Fibroblast of skin of back (primary cell): Measurements from ENCODE around the gene ABHD12B.
A peak's percentile ranks its signal among the peaks of the same experiment; 100 is the strongest.
"Not testable (repeated sequence)": the region's sequence is repeated elsewhere in the genome, so short reads cannot be mapped to it uniquely, and the experiment has no call there.

ENCODE experiments used
- DNase-seq: peaks from one replicate; pipeline ENCODE4 v3.0.0-alpha.2; 2013

ABHD12B gene

DNA sequence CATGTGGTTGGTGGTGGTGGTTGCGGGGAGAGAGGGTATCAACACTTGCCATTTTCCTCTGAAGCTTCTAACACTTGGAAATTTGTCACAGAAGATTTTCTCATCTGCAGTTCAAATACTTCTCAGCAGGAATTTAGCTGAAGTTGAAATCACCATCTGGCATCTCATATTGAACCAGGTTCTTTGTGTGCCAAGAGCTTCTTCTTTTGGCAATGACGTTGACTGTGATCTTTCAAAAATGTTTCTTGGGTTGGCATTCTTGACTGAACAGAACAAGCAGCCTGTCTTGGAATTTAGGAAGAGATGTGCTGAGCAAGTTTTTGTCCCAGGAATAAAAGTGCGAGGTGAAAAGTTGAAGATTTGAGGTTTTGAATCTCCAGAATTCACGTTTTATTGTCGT lies 32.2 kb upstream of the ABHD12B start:
- no peak for DNase-seq

DNA sequence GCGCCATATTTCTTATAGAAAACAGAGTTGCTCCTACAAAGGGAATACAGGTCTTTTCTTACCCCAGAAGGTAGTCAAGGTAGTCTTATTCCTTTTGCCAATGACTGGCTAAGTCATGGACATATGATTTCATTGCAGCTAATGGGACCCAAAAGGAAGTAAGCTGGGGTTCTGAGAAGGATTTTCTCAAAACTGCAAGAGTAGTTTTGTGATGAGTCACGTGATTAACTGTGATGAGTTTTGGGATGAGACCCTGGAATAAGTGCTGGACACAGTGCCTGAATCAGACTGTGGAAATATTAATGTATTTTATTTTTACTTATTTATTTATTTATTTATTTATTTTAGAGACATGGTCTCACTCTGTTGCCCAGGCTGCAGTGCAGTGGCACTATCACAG lies 27.5 kb upstream of the ABHD12B start:
- peak; percentile 58 for DNase-seq

DNA sequence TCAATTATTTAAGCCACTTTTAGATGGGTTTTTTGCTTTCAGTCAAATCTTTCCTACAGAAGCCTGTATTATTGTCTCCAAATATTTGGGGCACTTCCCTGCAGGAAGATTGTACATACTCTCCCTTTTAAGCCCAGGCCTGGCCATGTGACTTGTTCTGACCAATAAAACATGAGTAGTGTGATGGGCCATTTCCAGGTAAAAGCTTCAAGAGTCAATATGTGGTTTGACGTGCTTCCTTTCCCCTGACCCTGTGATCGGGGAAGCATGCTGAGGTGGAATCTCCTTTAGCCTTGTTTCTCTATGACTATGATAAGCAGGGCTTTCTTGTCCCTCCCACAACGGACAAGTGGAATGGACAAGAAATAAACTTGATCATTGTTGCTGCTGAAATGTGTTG lies 26.7 kb upstream of the ABHD12B start:
- DNase-seq: no peak

DNA sequence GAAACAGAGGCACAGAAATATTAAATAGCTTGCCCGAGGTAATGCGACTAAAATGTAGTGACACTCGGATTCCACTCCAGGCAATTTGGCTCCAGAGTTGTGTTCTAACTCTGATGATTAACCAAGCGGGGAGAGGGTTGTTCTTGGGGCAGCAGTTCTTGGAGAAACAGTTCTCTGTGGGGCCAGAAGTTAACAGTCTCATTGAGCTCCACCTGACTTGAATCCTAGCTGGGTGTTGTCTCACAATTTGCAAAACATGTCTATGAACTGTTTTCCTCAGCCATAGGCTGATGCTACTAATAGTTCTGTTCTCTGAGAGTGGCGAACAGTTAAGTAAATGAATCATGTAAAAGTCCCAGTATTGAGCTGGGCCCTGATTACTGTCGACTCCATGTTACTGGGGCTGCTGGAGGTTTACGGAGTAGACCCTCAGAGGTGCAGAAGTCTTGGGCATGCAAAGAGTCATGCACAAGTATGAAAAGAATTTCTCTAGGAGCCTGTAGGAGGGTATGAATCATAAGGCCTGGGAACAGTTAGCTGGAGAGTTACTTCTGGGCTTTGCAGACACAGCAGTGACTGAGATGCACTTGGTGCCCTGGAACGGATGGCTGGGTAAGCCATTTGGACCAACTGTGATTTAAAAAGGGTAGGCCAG lies 25.5 kb upstream of the ABHD12B start:
- peak; percentile 96 for DNase-seq

DNA sequence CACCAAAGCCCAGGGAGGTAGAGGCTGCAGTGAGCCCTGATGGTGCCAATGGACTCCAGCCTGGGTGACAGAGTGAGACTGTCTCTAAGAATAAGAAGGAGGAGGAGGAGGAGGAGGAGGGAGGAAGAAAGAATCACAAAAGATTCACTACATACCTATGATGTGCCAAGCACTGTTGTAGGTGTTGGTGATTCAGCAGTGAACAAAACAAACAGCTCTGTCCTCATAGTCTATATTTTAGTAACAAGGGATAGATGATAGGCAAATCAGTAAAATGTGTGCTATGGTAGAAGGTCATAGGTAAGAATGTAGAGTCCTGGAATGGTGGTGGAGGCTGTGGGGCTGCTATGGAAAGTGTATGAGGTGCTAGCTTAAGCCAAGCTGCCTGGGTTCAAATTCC lies 18.0 kb upstream of the ABHD12B start:
- no peak for DNase-seq

DNA sequence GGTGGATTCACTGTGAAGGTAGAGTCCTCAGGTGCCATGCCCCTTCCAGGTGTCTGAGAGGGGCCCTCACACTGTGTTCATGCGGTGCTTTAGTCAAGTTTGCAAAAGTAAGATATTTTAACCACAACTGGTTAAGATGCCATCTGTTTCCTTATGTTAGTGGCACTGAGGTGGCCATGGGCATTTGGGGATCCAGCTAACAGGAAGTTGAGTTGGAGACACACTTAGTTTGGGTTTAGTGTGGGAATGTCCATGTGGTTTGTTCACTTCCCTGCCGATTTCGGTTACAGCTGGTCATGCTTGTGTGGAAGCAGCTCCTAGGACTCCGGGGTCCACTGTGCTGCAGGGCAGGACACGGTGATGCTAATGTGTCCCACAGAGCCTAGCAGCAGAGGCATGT lies 17.3 kb upstream of the ABHD12B start:
- DNase-seq: no peak

DNA sequence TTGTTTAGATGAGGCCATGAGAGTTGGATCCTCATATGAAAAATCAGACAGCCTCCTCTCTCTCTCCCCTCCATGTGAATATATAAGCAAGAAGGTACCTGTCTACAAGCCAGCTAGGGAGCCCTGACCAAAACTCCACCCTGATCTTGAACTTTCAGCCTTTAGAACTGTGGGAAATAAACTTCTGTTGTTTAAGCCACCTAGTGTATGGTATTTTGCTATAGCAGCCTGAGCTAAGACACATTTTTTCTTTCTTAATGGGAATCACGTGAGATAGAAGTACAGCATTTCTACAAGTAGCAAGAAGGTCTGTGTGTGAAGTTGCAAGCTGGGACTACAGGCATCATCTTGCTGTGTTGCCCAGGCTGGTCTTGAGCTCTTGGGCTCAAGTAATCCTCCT lies 16.3 kb upstream of the ABHD12B start:
- DNase-seq: peak; percentile 35

DNA sequence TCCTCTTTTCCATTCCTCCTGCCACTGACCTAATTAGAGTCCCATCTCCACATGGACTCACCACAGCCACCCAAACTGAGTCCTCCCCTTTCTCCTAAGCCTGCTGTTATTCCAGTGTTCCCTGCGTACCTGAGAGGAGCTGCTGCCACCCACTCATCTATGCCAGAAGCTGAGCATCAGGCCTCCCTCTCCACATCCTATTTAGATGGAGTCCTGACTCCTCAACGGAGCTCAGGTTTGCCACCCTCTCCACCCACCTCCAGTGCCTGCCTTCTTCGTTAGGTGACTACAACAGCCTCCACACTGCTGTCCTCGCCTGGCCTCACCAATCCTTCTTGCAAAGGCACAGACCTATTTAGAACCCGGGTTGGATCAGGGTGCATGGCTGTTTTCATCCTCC lies 15.2 kb upstream of the ABHD12B start:
- DNase-seq: no peak

DNA sequence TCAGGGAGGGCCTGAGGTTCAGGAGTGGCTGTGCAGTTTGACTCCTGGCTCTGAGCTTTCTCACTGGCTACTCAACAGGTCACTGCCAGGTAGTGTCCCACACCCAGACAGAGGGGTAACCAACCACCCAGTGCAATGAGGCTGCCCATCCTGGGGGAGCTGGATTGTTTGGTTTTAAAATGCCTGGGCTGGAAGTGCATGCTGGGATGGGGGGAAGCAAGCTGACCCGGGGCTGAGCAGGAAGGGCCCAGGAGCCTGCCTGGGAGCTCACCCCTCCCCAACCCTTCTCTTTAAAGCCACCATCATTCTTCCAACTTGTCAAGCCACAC lies 12.6 kb upstream of the ABHD12B start:
- no peak for DNase-seq

DNA sequence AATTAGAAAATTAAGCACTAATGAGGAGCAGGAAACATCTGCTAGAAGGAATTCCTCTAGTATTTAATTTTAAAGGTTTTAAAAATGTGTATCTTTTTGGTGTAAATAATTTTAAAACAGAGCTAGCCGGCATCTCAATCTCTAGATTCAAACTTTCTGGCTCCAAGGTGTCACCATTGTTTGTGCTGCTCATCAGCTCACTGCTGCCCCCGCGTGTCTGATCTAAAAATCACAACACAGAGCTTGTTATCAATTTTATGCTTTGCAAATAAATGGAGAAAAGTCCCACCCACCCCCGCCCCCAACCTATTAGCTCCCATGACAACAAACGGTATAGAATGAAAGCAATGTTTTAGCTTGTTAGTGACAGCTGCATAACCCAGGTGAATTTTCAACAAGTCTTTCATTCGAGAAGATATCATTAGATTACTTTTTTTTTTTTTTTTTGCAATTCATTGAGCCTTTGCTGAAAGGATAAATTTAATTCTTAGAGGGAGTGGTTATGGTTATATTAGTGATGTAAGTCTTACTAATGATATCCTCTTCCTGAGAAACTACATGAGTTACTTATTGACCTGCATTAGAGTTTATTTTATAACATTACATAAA lies 11.3 kb upstream of the ABHD12B start:
- DNase-seq: peak; percentile 79

DNA sequence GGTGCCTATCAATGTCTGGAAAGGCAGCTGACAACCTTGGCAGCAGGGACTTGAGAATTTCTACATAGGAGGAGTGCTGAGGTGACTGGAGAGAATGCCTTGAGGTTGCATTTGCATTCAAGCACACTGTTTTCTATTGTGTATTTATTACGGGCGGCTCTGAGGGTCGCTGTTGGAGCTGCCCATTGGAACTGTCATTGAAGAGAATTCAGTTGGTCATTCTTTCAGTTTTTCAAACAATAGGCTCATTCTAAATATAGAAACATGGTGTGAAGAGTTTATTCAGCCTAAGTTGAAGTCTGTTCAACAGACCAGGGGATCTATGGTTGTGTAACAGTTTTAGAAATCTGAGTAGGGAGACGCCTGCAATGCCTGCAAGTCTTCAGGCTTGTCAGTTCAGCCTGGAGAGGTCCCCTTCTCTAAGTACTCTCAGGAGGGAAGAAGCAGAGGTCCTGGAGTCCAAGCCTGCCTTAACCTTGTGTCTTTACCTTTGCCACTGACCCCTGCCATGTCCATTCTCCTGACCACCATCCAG lies 9.8 kb upstream of the ABHD12B start:
- DNase-seq: no peak

DNA sequence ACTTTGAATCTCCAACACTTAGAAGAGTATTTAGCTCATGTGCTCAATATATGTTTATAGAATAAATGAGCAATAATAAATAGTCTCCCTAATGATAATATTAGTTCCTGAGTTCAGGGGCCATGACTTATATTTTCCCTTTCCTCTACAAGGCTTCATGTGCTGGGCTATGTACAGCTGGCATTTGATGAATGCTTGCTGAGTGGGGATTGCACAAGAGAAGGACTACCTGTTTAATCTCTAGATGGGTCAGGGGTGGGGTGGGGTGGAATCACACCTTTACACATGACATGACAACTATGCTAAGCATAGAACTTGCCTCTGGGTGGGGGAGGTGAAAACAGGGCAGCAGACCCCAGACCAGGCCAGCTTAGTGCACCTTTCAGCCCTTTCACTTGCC lies 7.6 kb upstream of the ABHD12B start:
- no peak for DNase-seq

DNA sequence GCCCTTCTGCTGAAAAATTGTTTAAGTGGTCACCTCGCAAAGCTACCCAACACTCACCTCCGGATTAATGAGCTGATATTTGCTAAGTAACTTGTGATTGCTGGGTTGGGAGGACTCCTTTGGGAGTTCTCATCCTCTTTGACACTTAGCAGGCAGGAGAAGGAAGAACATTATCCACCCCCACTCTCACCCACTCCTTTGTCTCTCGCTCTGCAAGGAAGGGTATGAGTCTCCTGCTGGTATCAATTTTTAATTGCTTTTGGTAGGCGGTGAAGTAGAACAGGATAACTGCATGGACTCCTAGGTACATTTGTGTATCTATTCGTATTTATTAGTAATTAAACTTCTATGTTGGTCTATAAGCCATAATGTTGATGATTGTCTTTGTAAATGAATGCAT lies 6.9 kb upstream of the ABHD12B start:
- no peak for DNase-seq

DNA sequence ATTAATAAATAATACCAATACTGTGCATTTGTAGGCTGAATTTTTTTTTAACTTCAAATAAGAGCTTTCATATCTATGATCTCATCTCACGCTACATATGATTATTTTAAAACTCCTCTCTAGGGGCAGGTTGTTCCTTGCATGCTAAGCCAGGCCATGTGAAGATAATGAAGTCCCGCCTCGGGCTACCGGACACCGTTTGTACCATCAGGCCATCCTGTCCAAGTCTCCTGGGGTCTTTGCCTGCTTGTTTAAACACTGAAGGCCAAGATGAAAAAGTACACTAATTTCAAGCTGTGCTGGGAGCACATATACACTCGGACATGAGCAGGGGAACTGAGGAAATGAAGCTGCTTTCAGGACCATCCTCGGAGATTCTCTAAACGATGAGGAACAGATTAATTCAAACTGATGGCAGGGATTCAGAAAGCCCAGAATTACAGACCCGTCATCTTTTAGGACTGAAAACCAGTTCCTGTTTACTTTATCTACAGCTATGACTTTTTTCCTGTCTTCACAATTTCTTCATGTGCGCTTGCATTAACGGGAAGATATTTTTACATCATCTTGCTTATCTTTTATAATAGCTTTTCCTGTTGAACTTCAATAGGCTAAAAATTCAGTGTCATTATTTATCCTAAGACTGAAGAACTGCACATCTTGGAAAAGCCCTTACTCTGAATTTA lies 6.3 kb upstream of the ABHD12B start:
- peak; percentile 29 for DNase-seq

DNA sequence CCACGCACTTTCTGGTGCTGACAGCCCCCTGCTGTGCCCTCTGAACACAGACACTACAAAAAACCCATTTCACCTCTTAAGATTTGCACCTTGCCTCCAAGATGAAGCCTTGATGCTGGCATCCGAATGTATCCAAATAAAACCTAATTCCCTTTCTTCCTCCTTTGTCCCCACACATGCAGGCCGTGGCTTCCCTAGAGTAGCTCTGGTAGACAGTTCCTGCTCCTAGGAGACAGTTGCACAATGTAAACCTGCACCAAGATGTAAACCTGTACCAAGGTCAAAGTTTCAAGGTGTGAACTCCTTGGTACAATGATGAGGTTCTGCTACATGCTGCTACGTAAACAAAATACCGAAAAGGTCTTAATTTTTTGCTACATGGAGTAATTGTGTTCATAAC lies 625 bp upstream of the ABHD12B start:
- DNase-seq: no peak

DNA sequence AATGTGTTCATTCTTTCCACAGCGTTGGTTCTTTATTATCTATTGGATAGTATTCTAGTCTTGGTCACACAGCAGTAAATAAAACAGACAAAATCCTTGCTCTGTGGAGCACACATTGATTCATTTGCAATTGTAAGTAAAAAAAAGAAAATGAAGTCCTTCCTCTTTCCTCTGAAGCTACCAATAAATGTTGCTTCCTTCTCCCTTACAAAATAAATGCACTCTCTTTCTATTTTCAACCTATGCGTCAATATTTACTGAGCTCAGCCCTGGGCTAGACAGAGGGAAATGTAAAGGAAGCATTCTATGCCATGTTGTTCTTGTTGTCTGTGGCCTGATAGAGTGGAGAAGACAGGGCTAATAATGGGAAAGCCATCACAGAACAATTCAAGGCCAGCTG lies 2.9 kb downstream of the ABHD12B start:
- no peak for DNase-seq

DNA sequence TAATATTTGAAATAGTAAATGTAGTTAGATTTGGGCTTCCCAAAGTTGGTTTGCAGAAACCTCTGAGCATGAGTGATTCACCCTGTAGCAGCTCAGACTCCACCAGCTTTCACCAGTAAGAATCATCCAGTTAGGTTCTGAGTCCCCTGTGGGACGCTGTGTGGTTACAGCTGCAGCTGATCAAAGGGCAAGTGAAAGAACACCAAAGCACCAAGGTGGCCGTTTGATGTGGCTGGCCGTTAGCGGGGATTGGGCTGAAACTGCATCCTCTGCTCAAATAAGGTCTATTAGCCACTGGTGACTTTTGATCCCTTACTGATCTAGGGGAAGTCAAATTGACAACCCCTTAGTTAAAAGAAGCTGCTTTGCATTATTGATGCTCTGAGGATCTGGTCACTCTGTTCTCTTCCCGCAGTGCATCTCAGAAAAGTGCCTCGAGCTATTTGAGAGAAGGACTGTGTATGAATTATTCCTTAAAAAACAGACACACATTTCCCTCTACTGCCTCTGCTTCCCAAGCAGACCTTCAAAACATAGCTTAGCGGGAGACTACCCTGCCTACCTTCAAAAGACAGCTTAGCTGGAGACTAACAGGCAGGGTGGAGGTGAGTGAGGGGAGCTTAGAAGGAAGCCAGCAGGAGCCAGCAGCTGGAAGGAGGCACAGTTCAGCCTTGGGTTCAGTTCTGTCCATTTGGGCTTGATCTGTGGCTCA lies 3.7 kb downstream of the ABHD12B start:
- no peak for DNase-seq

DNA sequence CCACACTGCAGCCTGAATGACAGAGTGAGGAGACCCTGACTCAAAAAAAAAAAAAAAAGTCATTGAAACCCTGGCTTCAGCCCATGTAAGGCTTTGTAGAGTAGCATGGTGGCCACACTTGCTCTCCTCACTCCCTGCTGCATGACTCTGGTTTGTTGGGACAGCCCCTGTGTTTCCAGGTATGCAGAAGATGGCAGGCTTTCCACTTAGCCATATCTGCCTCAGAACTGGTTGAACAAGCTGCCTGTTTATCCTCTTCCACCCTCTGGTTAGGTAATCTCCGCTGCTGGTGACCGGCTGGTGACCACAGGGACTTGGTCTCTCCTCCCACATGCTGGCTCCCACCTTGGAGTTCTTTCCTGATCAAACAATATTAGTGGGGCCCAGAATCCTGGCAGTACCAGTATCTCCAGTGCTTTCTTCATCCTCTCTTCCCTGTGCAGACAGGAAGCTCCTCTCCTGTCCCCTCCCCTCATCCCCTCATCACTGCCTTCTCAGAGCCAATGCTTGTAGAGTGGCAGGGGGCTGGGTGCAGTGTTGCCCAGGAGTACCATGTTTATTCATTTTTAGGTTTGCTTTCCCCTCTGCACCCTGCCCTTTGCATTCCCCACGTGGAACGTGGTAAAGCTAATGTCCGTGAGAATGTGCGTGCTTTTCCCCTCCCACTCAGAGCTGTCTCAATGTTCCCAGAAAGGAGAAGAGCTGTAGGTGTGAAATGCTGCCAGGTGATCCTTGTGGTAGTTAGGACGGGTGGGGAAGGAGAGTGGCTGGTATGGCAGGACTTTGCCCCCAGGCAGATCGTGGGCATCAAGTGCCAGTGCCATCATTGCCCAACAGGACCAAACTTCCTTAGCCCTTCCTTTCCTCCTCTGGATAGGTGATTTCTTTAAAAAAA lies 11.3 kb downstream of the ABHD12B start:
- no peak for DNase-seq

DNA sequence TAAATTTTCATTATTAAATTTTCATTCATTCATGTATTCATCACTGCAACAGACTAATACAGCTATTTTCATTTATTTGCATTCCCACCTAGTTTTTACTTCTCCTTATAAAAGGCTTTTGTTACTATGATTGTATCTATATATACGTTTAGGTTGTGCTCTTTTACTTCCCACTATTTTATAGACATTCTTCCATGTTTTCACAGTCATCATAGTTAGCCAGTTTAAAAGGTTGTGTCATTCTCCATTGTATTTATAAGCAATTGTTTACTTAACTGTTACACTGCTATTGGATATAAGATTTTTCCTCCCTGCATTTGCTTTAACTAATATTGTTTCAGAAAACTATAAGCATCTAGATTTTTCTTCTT lies 12.0 kb downstream of the ABHD12B start:
- DNase-seq: no peak

DNA sequence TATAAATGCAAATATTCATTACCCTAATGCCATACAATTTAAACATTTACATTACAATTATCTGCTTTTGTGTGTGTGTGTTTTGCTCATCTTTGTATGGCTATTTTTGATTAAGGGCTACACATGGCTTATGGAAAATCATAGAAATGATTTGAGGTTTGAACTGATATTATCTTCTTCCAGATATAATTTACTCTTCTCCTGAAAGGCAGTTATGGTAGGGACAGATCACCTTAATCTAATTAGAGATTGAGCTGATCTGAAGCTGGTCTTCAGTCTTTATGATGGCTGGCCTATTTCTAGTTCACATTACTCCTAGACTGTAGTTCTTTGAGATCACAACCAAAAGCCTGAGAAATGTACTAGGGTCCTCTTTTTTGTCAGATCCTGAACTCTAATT lies 15.6 kb downstream of the ABHD12B start:
- no peak for DNase-seq

DNA sequence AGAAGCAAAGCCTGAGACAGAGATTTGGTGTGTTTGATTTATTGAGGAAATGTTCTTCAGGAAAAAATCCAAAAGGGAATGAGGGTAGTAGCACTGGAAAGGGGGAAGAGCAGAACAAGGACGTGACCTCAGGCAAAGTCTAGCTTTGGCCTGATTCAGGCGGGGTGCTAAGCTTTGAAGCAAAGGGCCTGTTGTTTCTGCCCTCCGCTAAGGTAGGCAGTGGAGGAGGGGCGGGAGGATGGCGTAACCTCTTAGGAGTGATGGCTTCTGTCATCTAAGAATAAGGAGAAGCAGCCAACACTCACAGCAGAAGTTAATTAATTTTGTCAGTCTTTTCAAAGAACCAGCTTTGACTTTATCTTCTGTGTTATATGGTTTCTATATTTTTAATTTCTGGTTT lies 20.4 kb downstream of the ABHD12B start:
- no peak for DNase-seq

DNA sequence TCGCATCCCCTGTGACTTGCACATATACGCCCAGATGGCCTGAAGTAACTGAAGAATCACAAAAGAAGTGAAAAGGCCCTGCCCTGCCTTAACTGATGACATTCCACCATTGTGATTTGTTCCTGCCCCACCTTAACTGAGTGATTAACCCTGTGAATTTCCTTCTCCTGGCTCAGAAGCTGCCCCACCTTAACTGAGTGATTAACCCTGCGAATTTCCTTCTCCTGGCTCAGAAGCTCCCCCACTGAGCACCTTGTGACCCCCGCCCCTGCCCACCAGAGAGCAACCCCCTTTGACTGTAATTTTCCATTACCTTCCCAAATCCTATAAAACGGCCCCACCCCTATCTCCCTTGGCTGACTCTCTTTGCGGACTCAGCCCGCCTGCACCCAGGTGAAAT lies 24.6 kb downstream of the ABHD12B start:
- not testable (repeated sequence) for DNase-seq

DNA sequence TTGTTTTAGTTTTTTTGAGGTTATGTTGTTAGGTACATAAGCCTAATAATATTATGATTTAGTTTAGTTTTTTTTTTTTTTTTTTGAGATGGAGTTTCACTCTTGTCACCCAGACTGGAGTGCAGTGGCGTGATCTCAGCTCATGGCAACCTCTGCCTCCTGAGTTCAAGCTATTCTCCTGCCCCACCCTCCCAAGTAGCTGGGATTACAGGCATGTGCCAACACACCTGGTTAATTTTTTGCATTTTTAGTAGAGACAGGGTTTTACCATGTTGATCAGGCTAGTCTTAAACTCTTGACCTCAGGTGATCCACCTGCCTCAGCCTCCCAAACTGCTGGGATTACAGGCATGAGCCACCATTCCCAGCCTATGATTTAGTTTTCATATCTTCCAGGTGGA lies 25.2 kb downstream of the ABHD12B start:
- not testable (repeated sequence) for DNase-seq
